ENCODE measurements around the gene STK33.

Gene STK33

GRCh38 chr11:8374716-8375115 lies 219.3 kb downstream of the STK33 start:
- TF ChIP-seq GATA1 (IDR thresholded peaks at IDR 0.05; ENCODE audit: low read depth, low read length) (no peak), POLR2A (IDR thresholded peaks at IDR 0.05; ENCODE audit: low read length) (no peak)
- DNase-seq = no peak

- DNase-seq = no peak
- TF ChIP-seq POLR2A (IDR thresholded peaks at IDR 0.05; ENCODE audit: low read length) = no peak
- no peak for TF ChIP-seq GATA1 (IDR thresholded peaks at IDR 0.05; ENCODE audit: low read depth, low read length)
Measured at GRCh38 chr11:8373519-8374432, 220.3 kb downstream of the STK33 start.

- DNase-seq = no peak
- TF ChIP-seq POLR2A (IDR thresholded peaks at IDR 0.05; ENCODE audit: low read length) (no peak), GATA1 (IDR thresholded peaks at IDR 0.05; ENCODE audit: low read depth, low read length) (no peak)
Measured at GRCh38 chr11:8372641-8373381, 221.2 kb downstream of the STK33 start.

GRCh38 chr11:8371516-8371884 lies 222.5 kb downstream of the STK33 start:
- no peak for DNase-seq
- TF ChIP-seq POLR2A (IDR thresholded peaks at IDR 0.05; ENCODE audit: low read length) (no peak), GATA1 (IDR thresholded peaks at IDR 0.05; ENCODE audit: low read depth, low read length) (no peak)

- TF ChIP-seq POLR2A (IDR thresholded peaks at IDR 0.05; ENCODE audit: low read length) = no peak
- no peak for TF ChIP-seq GATA1 (IDR thresholded peaks at IDR 0.05; ENCODE audit: low read depth, low read length)
- no peak for DNase-seq
Measured at GRCh38 chr11:8370812-8371515, 223.1 kb downstream of the STK33 start.

- no peak for DNase-seq
- TF ChIP-seq GATA1 (IDR thresholded peaks at IDR 0.05; ENCODE audit: low read depth, low read length) = no peak
- no peak for TF ChIP-seq POLR2A (IDR thresholded peaks at IDR 0.05; ENCODE audit: low read length)
Measured at GRCh38 chr11:8369592-8370205, 224.3 kb downstream of the STK33 start.

GRCh38 chr11:8368772-8369171 lies 225.3 kb downstream of the STK33 start:
- TF ChIP-seq GATA1 (IDR thresholded peaks at IDR 0.05; ENCODE audit: low read depth, low read length) (no peak), POLR2A (IDR thresholded peaks at IDR 0.05; ENCODE audit: low read length) (no peak)
- DNase-seq = no peak

- DNase-seq = no peak
Measured at GRCh38 chr11:8368194-8368593, 225.8 kb downstream of the STK33 start.

GRCh38 chr11:8366316-8366715 lies 227.7 kb downstream of the STK33 start:
- TF ChIP-seq GATA1 (IDR thresholded peaks at IDR 0.05; ENCODE audit: low read depth, low read length) (no peak), POLR2A (IDR thresholded peaks at IDR 0.05; ENCODE audit: low read length) (no peak)
- DNase-seq = no peak

More at GRCh38 chr11:8368194-8368593, 225.8 kb downstream of the STK33 start:
- no peak for TF ChIP-seq GATA1 (IDR thresholded peaks at IDR 0.05; ENCODE audit: low read depth, low read length)
- no peak for TF ChIP-seq POLR2A (IDR thresholded peaks at IDR 0.05; ENCODE audit: low read length)

- no peak for DNase-seq
- TF ChIP-seq POLR2A (IDR thresholded peaks at IDR 0.05; ENCODE audit: low read length) (no peak), GATA1 (IDR thresholded peaks at IDR 0.05; ENCODE audit: low read depth, low read length) (no peak)
Measured at GRCh38 chr11:8365216-8365941, 228.6 kb downstream of the STK33 start.

- DNase-seq = no peak
- TF ChIP-seq POLR2A (IDR thresholded peaks at IDR 0.05; ENCODE audit: low read length) (no peak), GATA1 (IDR thresholded peaks at IDR 0.05; ENCODE audit: low read depth, low read length) (no peak)
Measured at GRCh38 chr11:8363921-8364320, 230.1 kb downstream of the STK33 start.

GRCh38 chr11:8362899-8363298 lies 231.1 kb downstream of the STK33 start:
- DNase-seq = no peak
- TF ChIP-seq GATA1 (IDR thresholded peaks at IDR 0.05; ENCODE audit: low read depth, low read length) = no peak
- TF ChIP-seq POLR2A (IDR thresholded peaks at IDR 0.05; ENCODE audit: low read length) = no peak

GRCh38 chr11:8362491-8362890 lies 231.5 kb downstream of the STK33 start:
- no peak for TF ChIP-seq GATA1 (IDR thresholded peaks at IDR 0.05; ENCODE audit: low read depth, low read length)
- TF ChIP-seq POLR2A (IDR thresholded peaks at IDR 0.05; ENCODE audit: low read length) = no peak
- no peak for DNase-seq

Data from erythroblast (primary cell).